ENCODE data around the gene F5.
"Not testable (repeated sequence)": the region's sequence is repeated elsewhere in the genome, so short reads cannot be mapped to it uniquely, and the experiment has no call there.

F5 gene

DNA sequence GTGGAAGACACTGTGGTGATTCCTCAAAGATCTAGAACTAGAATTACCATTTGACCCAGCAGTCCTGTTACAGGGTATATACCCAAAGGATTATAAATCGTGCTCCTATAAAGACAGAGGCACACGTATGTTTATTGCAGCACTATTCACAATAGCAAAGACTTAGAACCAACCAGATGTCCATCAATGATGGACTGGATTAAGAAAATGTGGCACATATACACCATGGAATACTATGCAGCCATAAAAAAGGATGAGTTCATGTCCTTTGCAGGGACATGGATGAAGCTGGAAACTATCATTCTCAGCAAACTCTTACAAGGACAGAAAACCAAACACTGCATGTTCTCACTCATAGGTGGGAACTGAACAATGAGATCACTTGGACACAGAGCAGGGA is 82.7 kb downstream of the F5 start:
- not testable (repeated sequence) for DNase-seq

GRCh38 chr1:169499807-169500206 is 86.5 kb downstream of the F5 start:
- no peak for DNase-seq

GRCh38 chr1:169497317-169497716 is 89.0 kb downstream of the F5 start:
- DNase-seq, result no peak

GRCh38 chr1:169495916-169496315 is 90.4 kb downstream of the F5 start:
- DNase-seq, result no peak

GRCh38 chr1:169495046-169495775 is 91.1 kb downstream of the F5 start:
- no peak for DNase-seq

- DNase-seq, result no peak
Observed at GRCh38 chr1:169494343-169494742, 91.9 kb downstream of the F5 start.

- DNase-seq, result no peak
Observed at GRCh38 chr1:169493251-169493650, 93.0 kb downstream of the F5 start.

- DNase-seq, result peak; percentile 61
Observed at GRCh38 chr1:169491845-169492281, 94.4 kb downstream of the F5 start.

- DNase-seq, result no peak
Observed at GRCh38 chr1:169488157-169488556, 98.1 kb downstream of the F5 start.

DNA sequence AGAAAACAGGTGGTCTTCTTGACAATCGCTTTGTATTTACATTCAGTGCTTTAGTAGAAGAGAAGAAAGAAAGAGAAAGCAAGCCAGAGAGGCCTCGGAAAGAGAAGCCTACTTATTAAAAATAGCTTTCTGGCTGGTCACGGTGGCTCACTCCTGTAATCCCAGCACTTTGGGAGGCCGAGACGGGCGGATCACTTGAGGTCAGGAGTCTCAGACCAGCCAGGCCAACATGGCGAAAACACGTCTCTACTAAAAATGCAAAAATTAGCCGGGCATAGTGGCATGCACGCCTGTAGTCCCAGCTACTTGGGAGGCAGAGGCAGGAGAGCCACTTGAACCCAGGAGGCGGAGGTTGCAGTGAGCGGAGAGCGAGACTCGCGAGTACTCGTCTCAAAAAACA is 98.7 kb downstream of the F5 start:
- DNase-seq, result no peak

DNA sequence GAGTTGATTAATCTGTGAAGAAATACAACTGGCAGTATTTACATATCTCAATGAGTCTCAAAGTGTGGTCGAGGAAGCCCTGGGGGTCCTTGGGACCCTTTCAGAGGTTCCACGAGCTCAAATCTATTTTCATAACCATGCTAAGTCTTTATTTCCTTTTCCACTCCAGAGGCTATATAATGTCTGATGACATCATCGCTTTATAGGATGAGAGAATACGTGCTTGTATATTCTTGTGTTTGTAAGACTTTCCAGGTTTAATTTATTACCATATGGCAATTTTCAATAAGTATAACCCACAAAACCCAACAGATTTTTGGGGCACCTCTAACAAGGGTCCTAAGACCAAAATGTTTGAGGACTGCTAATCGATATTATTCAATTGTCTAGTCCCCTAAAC is 99.1 kb downstream of the F5 start:
- DNase-seq, result no peak

DNA sequence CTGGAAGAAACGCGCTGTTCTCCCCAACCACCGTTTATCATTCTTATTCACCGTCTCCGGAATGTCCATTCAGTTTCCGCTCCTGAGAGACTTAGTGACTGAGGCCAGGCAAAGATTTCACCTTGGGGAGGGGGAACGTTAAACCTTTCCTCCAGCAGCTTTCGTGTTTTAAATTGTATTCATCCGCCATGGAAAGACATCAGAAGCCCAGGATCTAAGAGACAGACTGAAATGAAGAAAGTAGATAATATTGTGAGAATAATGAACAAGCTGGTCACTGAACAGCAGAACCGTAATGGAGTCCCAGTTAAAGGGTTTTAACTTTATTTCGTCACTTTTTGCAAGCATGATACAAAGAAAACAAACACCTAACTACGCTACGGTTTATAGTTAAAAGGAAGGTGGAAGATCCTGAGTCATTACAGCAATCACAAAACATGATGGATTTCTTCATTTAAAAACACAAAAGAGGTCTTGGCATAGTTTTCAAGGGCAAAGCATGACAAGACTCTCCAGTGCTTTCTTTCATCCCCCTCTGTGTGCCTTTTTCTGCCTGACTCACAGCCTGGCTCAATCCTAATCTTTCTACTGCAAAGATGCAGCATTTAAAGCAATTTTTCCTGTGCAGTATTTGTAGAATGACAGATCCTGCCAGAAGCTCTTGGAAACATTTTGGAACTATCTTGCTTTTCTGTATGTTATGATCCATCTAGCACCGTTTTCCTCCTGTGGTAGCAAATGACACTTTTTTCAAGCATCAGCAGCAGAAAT is 99.8 kb downstream of the F5 start:
- no peak for DNase-seq

DNA sequence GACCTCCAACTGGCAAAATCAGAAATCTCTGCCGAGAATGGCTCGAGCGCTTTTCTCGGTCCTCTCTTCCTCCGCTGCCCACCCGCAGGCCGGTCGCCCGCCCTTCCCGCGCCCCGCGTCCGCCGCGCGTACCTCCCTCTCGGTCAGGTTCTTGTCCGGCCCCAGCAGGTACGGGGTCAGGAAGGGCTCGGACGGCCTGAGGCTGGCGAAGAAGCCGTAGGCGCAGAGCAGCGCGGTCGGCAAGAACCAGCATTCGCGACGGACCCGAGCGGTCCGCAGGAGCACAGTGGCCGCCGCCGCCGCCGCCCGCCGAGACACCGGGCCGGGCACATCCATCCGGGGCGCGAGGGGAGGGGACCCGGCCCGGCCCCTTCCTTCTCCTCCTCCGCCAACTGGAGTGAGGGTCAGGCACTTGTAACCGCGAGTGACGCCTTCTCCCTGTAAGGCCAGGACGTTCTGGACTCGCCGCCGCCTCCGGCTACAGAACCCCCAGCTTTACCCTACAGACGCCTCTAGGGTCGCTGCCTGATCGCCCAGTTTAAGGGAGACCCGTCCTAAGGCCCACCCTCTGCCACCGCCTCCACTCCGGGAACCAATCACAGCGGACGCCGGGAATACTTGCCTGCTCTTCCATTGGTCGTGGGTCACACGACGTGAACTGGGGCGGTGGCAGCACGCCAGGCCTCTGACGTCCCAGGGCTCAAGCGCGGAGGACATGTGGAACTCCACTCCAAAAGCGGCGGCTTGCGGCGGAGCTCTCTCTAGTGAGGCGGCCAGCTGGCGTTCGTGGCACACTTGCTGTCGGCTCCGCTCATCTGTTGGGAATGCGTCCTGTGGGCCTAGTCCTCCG is 100.6 kb downstream of the F5 start, which contains the start of gene SLC19A2:
TSS of gene SLC19A2 (minus strand) at position 514 of the 850 bp plus-strand sequence. CDS start at position 336, 178 bp downstream.
- peak; percentile 94 for DNase-seq

DNA sequence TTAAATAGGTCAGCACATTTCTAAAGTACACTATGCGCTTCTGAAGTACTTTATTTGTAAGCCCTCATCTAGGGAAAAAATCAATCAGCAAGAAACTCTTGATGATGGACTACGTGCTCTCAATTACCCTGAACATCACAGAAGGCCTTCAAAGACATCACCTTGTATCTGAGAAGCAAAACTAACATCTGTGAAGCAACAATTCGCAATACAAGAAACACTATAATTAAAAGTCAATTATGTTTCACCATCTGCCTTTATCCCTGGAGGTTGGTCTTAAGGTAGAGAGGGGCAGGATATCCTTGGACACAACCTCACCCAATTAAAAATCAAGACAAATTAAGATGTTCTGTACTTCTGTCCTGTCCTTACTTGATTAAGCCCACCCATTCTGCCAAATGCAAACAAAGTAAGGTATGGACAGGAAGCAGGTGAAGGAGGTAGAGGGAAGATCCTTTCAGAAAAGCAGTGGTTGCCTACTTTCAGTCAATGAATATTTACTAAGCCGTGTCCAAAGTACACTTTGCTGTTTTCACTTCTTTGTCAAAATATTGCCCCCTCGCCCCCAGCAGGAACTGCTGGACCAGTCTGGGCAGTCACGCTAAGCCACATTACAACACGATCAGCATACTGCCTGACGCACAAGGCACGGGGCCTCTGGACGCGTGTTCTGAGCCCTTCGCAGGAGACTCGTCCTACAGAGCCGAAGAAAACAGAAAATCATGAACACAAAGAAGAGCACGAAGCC is 101.4 kb downstream of the F5 start:
- DNase-seq, result peak; percentile 63

DNA sequence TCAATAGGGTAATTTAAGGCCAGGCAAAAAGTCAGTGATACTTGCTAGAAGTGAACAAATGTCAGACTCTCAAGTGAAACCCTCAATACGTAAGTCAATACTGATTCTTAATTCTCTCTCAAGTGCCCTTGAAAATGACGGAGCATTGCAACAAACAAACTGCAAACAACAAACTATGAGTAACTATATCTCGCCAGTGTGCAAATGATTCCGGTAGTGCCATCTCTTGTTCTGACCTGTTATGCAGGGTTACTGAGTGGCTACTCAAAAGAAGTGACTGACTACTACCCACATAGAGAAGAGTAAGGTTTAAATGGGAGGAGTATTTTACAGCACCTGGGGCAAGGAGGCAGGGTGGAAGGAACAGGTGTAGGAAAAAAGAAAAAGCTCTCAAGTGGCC is 102.2 kb downstream of the F5 start:
- no peak for DNase-seq

GRCh38 chr1:169483500-169483966 is 102.7 kb downstream of the F5 start:
- no peak for DNase-seq

DNA sequence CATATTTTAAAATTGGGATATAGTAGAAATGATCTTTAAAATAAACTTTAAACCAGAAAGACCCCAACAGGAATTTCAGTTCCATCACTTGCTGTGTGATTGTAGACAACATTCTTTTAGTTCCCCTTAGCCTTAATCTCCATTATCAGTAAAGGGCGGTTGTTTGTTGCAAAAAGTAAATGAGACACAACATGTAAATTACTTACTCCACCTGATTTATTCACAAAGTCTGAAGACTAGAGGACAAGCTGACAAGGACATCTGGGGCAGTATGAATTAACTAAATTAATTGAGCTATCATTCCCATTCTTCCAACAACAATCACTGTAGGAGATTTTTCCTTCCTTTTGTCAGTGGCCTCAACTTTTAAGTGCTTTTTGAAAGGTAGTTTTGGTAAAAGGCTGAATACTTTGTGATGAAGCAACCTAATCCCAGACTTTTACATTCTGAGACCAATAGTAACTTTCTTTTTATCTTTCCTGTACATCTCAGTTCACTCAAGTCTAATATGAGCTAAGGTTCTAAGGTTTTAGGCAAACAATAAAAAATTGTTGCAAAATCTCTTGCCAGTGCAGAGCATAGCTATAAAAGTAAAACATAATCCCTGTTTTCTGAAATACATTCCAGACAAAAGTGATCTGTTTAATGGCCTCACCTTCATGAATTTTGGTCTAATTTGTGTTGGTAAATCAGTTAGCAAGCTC is 106.8 kb downstream of the F5 start:
- no peak for DNase-seq

DNA sequence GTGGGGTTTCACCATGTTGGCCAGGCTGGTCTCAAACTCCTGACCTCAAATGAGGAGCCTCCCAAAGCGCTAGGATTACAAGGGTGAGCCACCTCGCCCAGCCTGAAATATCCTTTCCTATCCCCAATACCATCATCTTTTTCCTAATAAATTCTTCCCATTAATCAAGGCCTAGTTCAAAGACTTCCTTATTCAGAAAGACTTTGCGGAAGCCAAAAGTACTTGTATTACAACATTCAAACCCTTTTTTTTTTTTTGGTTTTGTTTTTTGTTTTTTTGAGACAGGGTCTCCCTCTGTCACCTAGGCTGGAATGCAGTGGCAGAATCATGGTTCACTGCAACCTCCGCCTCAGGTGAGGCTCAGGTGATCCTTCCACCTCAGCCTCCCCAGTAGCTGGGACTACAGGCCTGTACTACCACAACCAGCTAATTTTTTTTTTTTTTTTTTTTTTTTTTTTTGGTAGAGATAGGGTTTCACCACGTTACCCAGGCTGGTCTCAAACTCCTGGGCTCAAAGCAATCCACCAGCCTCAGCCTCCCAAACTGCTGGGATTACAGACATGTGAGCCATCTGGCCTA is 108.1 kb downstream of the F5 start:
- no peak for DNase-seq

DNA sequence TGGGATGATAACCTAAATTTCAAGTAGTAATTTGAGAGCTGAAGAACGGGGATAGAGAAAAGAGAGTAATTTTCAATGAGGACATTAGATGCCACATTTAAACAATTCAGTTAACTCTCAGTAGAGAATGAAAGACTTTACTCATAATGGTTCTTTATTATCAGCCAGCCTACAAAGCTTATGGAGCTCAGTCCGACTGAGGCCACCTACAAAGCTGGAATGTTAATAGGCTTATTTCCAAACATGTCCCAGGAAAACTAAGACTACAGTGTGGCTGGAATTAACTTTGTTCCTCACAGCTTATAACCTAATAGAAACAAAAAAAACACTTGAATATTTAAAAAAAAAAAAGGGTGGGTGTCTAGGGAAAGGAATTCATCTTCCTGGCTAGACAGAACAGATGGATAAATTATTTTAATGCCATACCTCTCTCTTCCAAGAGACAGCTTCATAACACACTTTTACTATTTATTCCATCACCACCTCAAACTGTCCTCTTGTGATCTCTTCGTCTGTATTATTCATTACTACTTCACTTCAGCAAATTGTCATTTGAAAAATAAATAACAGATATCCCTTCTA is 110.4 kb downstream of the F5 start:
- no peak for DNase-seq

GRCh38 chr1:169474302-169474995 is 111.8 kb downstream of the F5 start:
- no peak for DNase-seq

All from stimulated activated CD8-positive, alpha-beta memory T cell treated with anti-CD3 and anti-CD28 coated beads, Interleukin-4, amount 100 ng/mL, for 48 hours (primary cell).